ENCODE results near the gene MIOX.

Gene MIOX

DNA sequence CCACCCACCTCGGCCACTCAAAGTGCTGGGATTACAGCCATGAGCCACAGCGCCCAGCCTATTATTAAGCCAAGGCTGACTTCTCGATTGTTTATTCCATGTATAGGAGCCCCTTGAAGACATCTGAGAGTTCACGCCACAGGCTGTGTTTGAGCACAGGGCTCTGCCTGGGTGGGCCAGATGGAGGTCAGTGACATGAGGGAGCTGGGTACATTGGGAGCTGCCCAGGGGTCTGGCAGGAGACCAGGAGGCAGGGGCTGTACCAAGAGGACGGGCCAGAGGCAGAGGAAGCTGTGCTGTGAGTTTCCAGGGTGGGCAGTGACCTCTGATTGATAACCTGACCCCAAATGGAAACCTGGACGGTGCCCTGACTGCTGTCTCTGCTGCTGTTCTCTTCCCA is 15.4 kb downstream of the MIOX start:
- Histone ChIP-seq H3K27ac (ENCODE audit: extremely low read depth, low read depth, low read length) (no peak overlapping the region), H3K4me1 (ENCODE audit: control insufficient read depth, insufficient read depth, low read length) (peaks cover 3% of the 10 kb centered on the region), H3K36me3 (ENCODE audit: control insufficient read depth in 2 of 2, insufficient read depth in 1 of 2, low read length in 2 of 2) (peaks cover 0 to 37% of the 10 kb centered on the region in 2 experiments; a peak in 1 of 3 replicates), H3K9me3 (ENCODE audit: control insufficient read depth, insufficient read depth, low read depth, low read length) (no peaks in the 10 kb centered on the region), H3K4me3 (ENCODE audit: low read depth, low read length) (no peak overlapping the region)
- POLR2A ChIA-PET, result interaction anchor here (0.9 to 3.3 kb wide), 3 partner anchors 24 to 58 kb away, joined by 3 to 12 read pairs (median 3); partner anchors contain the start of gene SCO2
- TF ChIP-seq ZNF138 (tag by site-specific recombination; IDR thresholded peaks at IDR 0.05; ENCODE audit: borderline replicate concordance) (no peak), IKZF3 (tag by site-specific recombination; IDR thresholded peaks at IDR 0.05) (no peak), ZNF341 (tag by site-specific recombination; IDR thresholded peaks at IDR 0.05; ENCODE audit: low read depth) (no peak), ZNF426 (tag by site-specific recombination; IDR thresholded peaks at IDR 0.05) (no peak), ZNF830 (tag by site-specific recombination; IDR thresholded peaks at IDR 0.05; ENCODE audit: low read depth) (no peak), ZNF302 (tag by site-specific recombination; IDR thresholded peaks at IDR 0.05; ENCODE audit: low read depth) (no peak), ZNF221 (tag by site-specific recombination; IDR thresholded peaks at IDR 0.05; ENCODE audit: borderline replicate concordance) (no peak), HOXC10 (CRISPR knock-in tag; IDR thresholded peaks at IDR 0.05) (no peak), ZNF10 (tag by site-specific recombination; IDR thresholded peaks at IDR 0.05) (no peak), ZNF423 (tag by site-specific recombination; IDR thresholded peaks at IDR 0.05) (no peak), ZNF626 (tag by site-specific recombination; IDR thresholded peaks at IDR 0.05) (no peak), ZNF175 (tag by site-specific recombination; IDR thresholded peaks at IDR 0.05) (no peak), ZBTB1 (tag by site-specific recombination; IDR thresholded peaks at IDR 0.05) (no peak), KLF10 (tag by site-specific recombination; IDR thresholded peaks at IDR 0.05) (no peak), ZSCAN23 (tag by site-specific recombination; IDR thresholded peaks at IDR 0.05) (no peak), ZNF623 (tag by site-specific recombination; IDR thresholded peaks at IDR 0.05) (no peak), ZSCAN16 (tag by site-specific recombination; IDR thresholded peaks at IDR 0.05) (no peak)
- TF ChIP-seq, protein P1, sequence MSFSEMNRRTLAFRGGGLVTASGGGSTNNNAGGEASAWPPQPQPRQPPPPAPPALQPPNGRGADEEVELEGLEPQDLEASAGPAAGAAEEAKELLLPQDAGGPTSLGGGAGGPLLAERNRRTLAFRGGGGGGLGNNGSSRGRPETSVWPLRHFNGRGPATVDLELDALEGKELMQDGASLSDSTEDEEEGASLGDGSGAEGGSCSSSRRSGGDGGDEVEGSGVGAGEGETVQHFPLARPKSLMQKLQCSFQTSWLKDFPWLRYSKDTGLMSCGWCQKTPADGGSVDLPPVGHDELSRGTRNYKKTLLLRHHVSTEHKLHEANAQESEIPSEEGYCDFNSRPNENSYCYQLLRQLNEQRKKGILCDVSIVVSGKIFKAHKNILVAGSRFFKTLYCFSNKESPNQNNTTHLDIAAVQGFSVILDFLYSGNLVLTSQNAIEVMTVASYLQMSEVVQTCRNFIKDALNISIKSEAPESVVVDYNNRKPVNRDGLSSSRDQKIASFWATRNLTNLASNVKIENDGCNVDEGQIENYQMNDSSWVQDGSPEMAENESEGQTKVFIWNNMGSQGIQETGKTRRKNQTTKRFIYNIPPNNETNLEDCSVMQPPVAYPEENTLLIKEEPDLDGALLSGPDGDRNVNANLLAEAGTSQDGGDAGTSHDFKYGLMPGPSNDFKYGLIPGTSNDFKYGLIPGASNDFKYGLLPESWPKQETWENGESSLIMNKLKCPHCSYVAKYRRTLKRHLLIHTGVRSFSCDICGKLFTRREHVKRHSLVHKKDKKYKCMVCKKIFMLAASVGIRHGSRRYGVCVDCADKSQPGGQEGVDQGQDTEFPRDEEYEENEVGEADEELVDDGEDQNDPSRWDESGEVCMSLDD (tag by site-specific recombination; IDR thresholded peaks at IDR 0.05), result no peak
- TF ChIP-seq, protein P2, sequence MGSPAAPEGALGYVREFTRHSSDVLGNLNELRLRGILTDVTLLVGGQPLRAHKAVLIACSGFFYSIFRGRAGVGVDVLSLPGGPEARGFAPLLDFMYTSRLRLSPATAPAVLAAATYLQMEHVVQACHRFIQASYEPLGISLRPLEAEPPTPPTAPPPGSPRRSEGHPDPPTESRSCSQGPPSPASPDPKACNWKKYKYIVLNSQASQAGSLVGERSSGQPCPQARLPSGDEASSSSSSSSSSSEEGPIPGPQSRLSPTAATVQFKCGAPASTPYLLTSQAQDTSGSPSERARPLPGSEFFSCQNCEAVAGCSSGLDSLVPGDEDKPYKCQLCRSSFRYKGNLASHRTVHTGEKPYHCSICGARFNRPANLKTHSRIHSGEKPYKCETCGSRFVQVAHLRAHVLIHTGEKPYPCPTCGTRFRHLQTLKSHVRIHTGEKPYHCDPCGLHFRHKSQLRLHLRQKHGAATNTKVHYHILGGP (tag by site-specific recombination; IDR thresholded peaks at IDR 0.05), result no peak
- TF ChIP-seq, protein P3, sequence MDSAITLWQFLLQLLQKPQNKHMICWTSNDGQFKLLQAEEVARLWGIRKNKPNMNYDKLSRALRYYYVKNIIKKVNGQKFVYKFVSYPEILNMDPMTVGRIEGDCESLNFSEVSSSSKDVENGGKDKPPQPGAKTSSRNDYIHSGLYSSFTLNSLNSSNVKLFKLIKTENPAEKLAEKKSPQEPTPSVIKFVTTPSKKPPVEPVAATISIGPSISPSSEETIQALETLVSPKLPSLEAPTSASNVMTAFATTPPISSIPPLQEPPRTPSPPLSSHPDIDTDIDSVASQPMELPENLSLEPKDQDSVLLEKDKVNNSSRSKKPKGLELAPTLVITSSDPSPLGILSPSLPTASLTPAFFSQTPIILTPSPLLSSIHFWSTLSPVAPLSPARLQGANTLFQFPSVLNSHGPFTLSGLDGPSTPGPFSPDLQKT (IDR thresholded peaks at IDR 0.05; ENCODE audit: borderline replicate concordance, low read depth, low read length), result no peak
- CTCF ChIA-PET, result interaction anchor here (0.6 to 1.2 kb wide), 4 partner anchors 24 to 160 kb away, joined by 3 to 5 read pairs (median 4); partner anchors contain the start of gene SCO2

Data from HEK293 (cell line).